Gastroesophageal sphincter (tissue), 4 donors: ENCODE data around the gene SV2B. TPM values are rescaled to one million over a fixed set of nuclear protein-coding genes. Genes with fewer than 3 reads are reported as not detected.

Experiments used
- ATAC-seq: fragments of 150-250 bp; one replicate; pipeline ENCODE4 v1.9.1; 2016; ENCODE audit warnings: mild to moderate bottlenecking, moderate library complexity
- H3K27ac ChIP-seq, 4 donors: fragments of 200-600 bp; sonication (generic) in 3 of 4; 1 replicate in 3 of 4; 2 replicates in 1 of 4; pipeline ENCODE4 v1.5.1; 2016 to 2019
- H3K27me3 ChIP-seq: fragments of 200-600 bp; sonication (generic); one replicate; pipeline ENCODE4 v1.5.1; 2019
- H3K36me3 ChIP-seq, 2 donors: fragments of 200-600 bp; sonication (generic); one replicate each; pipeline ENCODE4 v1.5.1; 2019; ENCODE audit warnings: control low read depth in 1 of 2
- H3K4me1 ChIP-seq, 3 donors: fragments of 200-600 bp; sonication (generic); 1 replicate in 2 of 3; 2 replicates in 1 of 3; pipeline ENCODE4 v1.5.1; 2016 to 2019; ENCODE audit warnings: control low read depth in 2 of 3
- H3K4me3 ChIP-seq, 2 donors: fragments of 200-600 bp; sonication (generic); one replicate each; pipeline ENCODE4 v1.5.1; 2019; ENCODE audit warnings: mild to moderate bottlenecking in 1 of 2, moderate library complexity in 1 of 2
- H3K9me3 ChIP-seq, 3 donors: fragments of 200-600 bp; sonication (generic); one replicate each; pipeline ENCODE4 v1.5.1; 2017 to 2019; ENCODE audit warnings: control low read depth in 2 of 3
- CTCF ChIP-seq, 4 experiments: fragments of 200-600 bp in 2 of 4; fragments of 450-650 bp in 2 of 4; sonication (generic) in 1 of 4; IDR thresholded peaks; one replicate each; pipeline ENCODE4 v1.5.1; 2017 to 2019; ENCODE audit warnings: antibody characterized with exemption in 4 of 4, mild to moderate bottlenecking in 2 of 4, moderate library complexity in 2 of 4
- EP300 ChIP-seq: sonication (generic); formaldehyde crosslinking; IDR thresholded peaks from one replicate; pipeline ENCODE4 v1.6.1; 2017; ENCODE audit warnings: antibody characterized with exemption, mild to moderate bottlenecking
- POLR2A ChIP-seq, 2 donors: fragments of 450-650 bp; IDR thresholded peaks; one replicate each; pipeline ENCODE4 v1.6.1; 2017; ENCODE audit warnings: antibody characterized with exemption in 2 of 2, mild to moderate bottlenecking in 2 of 2, moderate library complexity in 1 of 2
- POLR2AphosphoS5 ChIP-seq: sonication (generic); formaldehyde crosslinking; IDR thresholded peaks from one replicate; pipeline ENCODE4 v1.6.1; 2017; ENCODE audit warnings: antibody characterized with exemption
- WGBS, 2 donors: methylation state at CpG; one replicate each; pipeline ENCODE4 v1.1.5; 2018; ENCODE audit warnings: low coverage in 1 of 2; 5-methylcytosine and 5-hydroxymethylcytosine counted together
- total RNA-seq, 4 donors: library from RNA; depleted of rRNA; stranded (reverse); fragments of >200 nt; gene quantifications; one replicate each; pipeline ENCODE4 v1.1.0, GENCODE V29; 2016

Gene SV2B
- total RNA-seq, 4 donors from 2014 or later: 0.16 to 4.1 (median 1.1) TPM

GRCh38 chr15:91237445-91237844, 137.4 kb downstream of the SV2B start:
- H3K4me1 ChIP-seq: no peaks in the 10 kb centered on the region
- WGBS, 2 donors: 47 to 59% methylated on average over 5 of the region's 5 CpGs
- H3K4me3 ChIP-seq: no peak overlapping the region
- H3K36me3 ChIP-seq: no peaks in the 10 kb centered on the region
- peaks cover 15% of the 10 kb centered on the region for H3K27me3 ChIP-seq
- no peaks in the 10 kb centered on the region for H3K9me3 ChIP-seq
- ATAC-seq: no peak
- H3K27ac ChIP-seq: no peak overlapping the region
- TF ChIP-seq POLR2AphosphoS5 (no peak), CTCF (IDR thresholded peaks at IDR 0.05) (no peak), POLR2A (IDR thresholded peaks at IDR 0.05) (no peak), EP300 (no peak)

DNA sequence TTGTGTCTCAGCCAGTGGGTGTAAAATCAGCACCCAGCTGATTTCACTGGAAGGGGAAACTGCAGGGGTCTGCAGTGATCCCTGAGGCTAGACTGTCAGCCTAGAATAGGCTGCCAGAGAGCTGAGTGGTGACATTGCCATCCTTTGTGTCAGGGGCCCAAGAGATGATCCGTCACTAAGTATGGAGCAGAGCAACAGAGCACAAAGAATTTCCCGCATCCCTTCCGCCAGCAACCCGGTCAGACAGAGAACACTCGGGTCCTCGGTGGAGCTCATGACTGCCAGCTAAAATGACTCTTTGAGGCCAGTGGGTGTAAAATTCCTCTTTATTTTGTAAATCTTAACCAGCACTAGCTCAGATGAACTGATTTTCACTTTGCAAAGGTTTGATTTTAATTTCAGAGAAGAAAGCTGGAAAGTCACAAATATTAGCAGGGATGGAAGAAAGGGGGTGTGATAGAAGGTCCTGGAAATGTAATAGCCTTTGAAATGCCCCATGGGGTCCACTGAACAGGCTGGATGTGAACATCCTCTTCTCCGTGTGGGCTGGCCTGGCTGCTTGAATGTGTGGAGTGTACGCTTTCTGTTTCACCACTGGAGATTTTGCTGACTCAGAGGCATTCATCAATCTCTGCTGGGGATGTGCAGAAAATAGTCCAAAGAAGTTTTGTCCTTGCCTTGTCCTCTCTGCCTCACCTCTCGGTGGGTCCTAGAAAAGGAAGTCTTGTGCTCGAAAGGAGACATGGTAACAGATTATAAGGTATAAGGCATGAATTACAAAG, 138.8 kb downstream of the SV2B start:
- no peak for ATAC-seq
- Histone ChIP-seq H3K9me3 (no peaks in the 10 kb centered on the region), H3K27ac (no peak overlapping the region), H3K36me3 (no peaks in the 10 kb centered on the region), H3K4me1 (no peaks in the 10 kb centered on the region), H3K27me3 (peaks cover 18% of the 10 kb centered on the region), H3K4me3 (no peak overlapping the region)
- TF ChIP-seq POLR2A (IDR thresholded peaks at IDR 0.05): no peak
- no peak for TF ChIP-seq CTCF (IDR thresholded peaks at IDR 0.05)
- no peak for TF ChIP-seq POLR2AphosphoS5
- no peak for TF ChIP-seq EP300
- WGBS, 2 donors: 50 to 54% methylated on average over 4 to 8 of the region's 10 CpGs

DNA sequence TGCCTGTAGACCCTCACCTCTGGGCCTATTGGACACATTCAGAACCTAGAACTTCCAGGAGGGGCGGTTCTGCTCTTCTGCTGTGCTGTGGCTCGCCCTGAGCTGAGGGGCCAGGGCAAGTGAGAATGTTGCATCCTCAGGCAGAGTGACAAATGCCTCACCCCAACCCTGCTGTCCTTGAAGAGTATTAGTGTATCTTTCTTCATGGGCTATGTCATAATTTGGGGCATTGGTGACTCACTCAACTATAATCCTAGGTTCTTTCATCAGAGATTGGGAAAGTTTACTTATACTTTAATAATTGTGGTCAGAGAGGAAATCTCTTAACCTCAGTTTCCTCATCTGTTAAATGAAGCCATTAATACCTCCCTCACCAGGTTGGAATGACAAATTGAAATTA, 143.8 kb downstream of the SV2B start:
- WGBS, 2 donors: 71% methylated on average over 1 of the region's 2 CpGs; no CpG with 5 or more reads in 1 of the 2 donors
- Histone ChIP-seq H3K36me3 (no peaks in the 10 kb centered on the region), H3K4me1 (no peaks in the 10 kb centered on the region), H3K9me3 (no peaks in the 10 kb centered on the region), H3K27me3 (peaks cover 8% of the 10 kb centered on the region), H3K4me3 (no peak overlapping the region), H3K27ac (no peak overlapping the region)
- TF ChIP-seq EP300 (no peak), POLR2A (IDR thresholded peaks at IDR 0.05) (no peak), CTCF (IDR thresholded peaks at IDR 0.05) (no peak)
- no peak for ATAC-seq

DNA sequence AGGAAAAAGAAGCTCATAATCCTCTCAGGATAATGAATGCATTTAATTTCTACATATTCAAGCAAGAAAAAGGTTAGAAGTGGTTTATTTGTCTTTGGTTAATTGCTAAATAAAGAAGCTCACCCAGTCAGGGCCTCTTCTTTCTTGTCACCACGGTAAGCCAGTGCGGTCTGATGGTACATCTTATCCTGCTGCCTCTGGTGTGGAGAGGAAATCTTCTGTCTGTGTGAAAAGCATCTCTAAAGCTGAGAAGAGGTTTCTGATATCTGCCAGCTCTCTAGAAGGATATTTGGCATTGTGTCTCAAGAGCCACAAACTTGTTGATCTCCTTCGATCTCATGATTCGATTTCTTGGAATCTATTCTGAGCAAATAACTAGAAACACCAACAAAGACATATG, 144.9 kb downstream of the SV2B start:
- no peak overlapping the region for H3K4me3 ChIP-seq
- no peaks in the 10 kb centered on the region for H3K36me3 ChIP-seq
- ATAC-seq: no peak
- H3K4me1 ChIP-seq: no peaks in the 10 kb centered on the region
- H3K27ac ChIP-seq: no peak overlapping the region
- 82 to 93% methylated on average over 4 of the region's 4 CpGs for WGBS, 2 donors
- no peak for TF ChIP-seq POLR2A (IDR thresholded peaks at IDR 0.05)
- TF ChIP-seq EP300: no peak
- H3K9me3 ChIP-seq: no peaks in the 10 kb centered on the region
- H3K27me3 ChIP-seq: peaks cover 8% of the 10 kb centered on the region

DNA sequence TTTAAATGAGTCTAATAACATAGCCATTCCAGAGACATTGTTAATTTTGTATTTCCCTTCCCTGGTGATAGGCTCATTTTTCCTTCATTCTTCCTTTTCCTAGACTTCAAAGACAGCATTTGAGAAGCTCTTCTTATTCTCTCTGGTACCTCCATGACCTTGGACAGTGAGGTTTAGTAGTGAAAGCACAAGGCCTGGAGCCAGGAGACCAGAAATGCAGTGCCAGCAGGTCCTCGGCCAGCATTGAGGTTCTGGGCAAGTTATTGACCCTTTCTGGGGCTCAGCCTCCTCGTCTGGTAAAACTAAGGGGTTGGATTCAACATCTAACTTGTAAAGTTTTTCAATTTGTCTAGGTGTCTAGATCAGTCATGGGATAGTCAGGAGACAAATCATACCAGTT, 146.9 kb downstream of the SV2B start:
- peaks cover 8% of the 10 kb centered on the region for H3K27me3 ChIP-seq
- no peak for TF ChIP-seq EP300
- TF ChIP-seq CTCF (IDR thresholded peaks at IDR 0.05): no peak
- no peak for TF ChIP-seq POLR2AphosphoS5
- TF ChIP-seq POLR2A (IDR thresholded peaks at IDR 0.05): no peak
- no peak for ATAC-seq
- 33 to 47% methylated on average over 1 to 2 of the region's 2 CpGs for WGBS, 2 donors
- no peaks in the 10 kb centered on the region for H3K4me1 ChIP-seq
- no peak overlapping the region for H3K27ac ChIP-seq
- H3K9me3 ChIP-seq: no peaks in the 10 kb centered on the region
- no peaks in the 10 kb centered on the region for H3K36me3 ChIP-seq
- H3K4me3 ChIP-seq: no peak overlapping the region
